Ishikawa (cell line): ENCODE results near the gene ZFYVE1.
A peak's percentile ranks its signal among the peaks of the same experiment; 100 is the strongest.

Source experiments
- CEBPB ChIP-seq: IDR thresholded peaks from 2 replicates; pipeline ENCODE4 v1.6.1; 2012
- CREB1 ChIP-seq: IDR thresholded peaks from 2 replicates; pipeline ENCODE4 v1.6.1; 2012; ENCODE audit warnings: low read depth
- EGR1 ChIP-seq: IDR thresholded peaks from 2 replicates; pipeline ENCODE4 v1.6.1; 2012
- EP300 ChIP-seq: IDR thresholded peaks from 2 replicates; pipeline ENCODE4 v1.6.1; 2012; ENCODE audit warnings: borderline replicate concordance
- FOXM1 ChIP-seq: IDR thresholded peaks from 2 replicates; pipeline ENCODE4 v1.6.1; 2012; ENCODE audit warnings: low read depth, borderline replicate concordance
- NFIC ChIP-seq: IDR thresholded peaks from 2 replicates; pipeline ENCODE4 v1.6.1; 2012
- RAD21 ChIP-seq: IDR thresholded peaks from 2 replicates; pipeline ENCODE4 v1.6.1; 2012; ENCODE audit warnings: low read depth
- TAF1 ChIP-seq: IDR thresholded peaks from 2 replicates; pipeline ENCODE4 v1.6.1; 2012; ENCODE audit warnings: low read depth, mild to moderate bottlenecking
- TCF12 ChIP-seq: IDR thresholded peaks from 2 replicates; pipeline ENCODE4 v1.6.1; 2012; ENCODE audit warnings: low read depth
- TEAD4 ChIP-seq: IDR thresholded peaks from 2 replicates; pipeline ENCODE4 v1.6.1; 2012
- YY1 ChIP-seq: IDR thresholded peaks from 2 replicates; pipeline ENCODE4 v1.6.1; 2012; ENCODE audit warnings: low read depth
- ZBTB7A ChIP-seq: IDR thresholded peaks from 2 replicates; pipeline ENCODE4 v1.6.1; 2012; ENCODE audit warnings: low read depth
- TF ChIP-seq, protein P1 (sequence below): IDR thresholded peaks from 2 replicates; pipeline ENCODE4 v1.6.1; 2012
- TF ChIP-seq, protein P2 (sequence below): IDR thresholded peaks from 2 replicates; pipeline ENCODE4 v1.6.1; 2012; ENCODE audit warnings: low read depth, mild to moderate bottlenecking
- TF ChIP-seq, protein P3 (sequence below): IDR thresholded peaks from 2 replicates; pipeline ENCODE4 v1.6.1; 2012

Gene ZFYVE1

DNA sequence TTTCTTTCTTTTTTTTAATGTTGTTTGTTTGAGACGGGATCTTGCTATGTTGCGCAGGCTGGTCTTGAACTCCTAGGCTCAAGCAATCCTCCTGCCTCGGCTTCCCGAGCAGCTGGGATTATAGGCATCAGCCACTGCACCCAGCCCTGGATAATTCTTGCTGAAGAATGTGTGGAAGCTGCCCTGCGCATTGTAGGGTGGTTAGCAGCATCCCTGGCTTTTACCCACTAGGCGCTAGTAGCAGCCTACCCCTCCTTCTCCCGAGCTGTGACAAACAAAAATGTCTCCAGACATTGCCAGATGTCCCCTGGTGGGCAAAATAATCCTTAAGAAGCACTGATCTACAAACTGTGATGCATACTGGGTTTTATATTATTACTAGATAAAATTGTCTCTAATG lies 94.0 kb downstream of the ZFYVE1 start:
- TF ChIP-seq, protein P1, sequence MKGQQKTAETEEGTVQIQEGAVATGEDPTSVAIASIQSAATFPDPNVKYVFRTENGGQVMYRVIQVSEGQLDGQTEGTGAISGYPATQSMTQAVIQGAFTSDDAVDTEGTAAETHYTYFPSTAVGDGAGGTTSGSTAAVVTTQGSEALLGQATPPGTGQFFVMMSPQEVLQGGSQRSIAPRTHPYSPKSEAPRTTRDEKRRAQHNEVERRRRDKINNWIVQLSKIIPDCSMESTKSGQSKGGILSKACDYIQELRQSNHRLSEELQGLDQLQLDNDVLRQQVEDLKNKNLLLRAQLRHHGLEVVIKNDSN: no peak
- TF ChIP-seq, protein P2, sequence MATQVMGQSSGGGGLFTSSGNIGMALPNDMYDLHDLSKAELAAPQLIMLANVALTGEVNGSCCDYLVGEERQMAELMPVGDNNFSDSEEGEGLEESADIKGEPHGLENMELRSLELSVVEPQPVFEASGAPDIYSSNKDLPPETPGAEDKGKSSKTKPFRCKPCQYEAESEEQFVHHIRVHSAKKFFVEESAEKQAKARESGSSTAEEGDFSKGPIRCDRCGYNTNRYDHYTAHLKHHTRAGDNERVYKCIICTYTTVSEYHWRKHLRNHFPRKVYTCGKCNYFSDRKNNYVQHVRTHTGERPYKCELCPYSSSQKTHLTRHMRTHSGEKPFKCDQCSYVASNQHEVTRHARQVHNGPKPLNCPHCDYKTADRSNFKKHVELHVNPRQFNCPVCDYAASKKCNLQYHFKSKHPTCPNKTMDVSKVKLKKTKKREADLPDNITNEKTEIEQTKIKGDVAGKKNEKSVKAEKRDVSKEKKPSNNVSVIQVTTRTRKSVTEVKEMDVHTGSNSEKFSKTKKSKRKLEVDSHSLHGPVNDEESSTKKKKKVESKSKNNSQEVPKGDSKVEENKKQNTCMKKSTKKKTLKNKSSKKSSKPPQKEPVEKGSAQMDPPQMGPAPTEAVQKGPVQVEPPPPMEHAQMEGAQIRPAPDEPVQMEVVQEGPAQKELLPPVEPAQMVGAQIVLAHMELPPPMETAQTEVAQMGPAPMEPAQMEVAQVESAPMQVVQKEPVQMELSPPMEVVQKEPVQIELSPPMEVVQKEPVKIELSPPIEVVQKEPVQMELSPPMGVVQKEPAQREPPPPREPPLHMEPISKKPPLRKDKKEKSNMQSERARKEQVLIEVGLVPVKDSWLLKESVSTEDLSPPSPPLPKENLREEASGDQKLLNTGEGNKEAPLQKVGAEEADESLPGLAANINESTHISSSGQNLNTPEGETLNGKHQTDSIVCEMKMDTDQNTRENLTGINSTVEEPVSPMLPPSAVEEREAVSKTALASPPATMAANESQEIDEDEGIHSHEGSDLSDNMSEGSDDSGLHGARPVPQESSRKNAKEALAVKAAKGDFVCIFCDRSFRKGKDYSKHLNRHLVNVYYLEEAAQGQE: no peak

DNA sequence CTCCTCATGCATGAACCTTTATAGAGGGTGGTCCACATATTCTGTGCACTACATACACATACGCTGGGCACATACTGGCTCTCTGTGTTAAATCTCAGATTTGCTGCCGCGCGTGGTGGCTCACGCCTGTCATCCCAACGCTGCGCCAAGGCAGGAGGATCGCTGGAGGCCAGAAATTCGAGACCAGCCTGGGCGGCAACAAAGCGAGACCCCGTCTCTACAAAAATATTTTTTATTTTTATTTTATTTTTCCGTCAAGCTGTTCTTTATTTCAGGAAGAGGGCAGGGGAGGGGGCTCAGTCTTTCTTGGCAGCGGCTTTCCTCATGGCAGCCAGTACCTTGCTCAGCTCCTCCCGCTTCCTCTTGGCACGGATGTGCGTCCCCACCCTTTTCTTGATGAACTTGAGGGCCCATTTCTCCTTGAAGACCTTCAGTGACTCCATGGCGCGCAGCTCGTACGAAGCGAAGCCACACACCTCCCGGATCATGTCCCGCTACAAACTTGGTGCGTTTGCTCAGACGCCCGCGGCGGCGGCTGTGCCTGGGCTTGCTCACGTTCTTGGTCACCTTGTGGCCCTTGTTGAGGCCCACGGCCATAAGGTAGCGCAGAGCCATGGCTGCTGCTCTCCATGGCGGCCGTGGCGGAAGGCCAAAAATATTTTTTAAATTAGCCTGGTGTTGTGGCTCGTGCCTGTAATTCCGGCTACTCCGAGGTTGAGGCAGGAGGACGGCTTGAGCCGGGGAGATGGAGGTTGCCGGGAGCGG lies 97.4 kb downstream of the ZFYVE1 start:
- TF ChIP-seq CEBPB: no peak
- TF ChIP-seq, protein P3, sequence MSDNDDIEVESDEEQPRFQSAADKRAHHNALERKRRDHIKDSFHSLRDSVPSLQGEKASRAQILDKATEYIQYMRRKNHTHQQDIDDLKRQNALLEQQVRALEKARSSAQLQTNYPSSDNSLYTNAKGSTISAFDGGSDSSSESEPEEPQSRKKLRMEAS: no peak
- TF ChIP-seq CREB1: no peak
- TF ChIP-seq NFIC: no peak
- TF ChIP-seq TCF12: no peak
- no peak for TF ChIP-seq RAD21
- TF ChIP-seq, protein P1: no peak

DNA sequence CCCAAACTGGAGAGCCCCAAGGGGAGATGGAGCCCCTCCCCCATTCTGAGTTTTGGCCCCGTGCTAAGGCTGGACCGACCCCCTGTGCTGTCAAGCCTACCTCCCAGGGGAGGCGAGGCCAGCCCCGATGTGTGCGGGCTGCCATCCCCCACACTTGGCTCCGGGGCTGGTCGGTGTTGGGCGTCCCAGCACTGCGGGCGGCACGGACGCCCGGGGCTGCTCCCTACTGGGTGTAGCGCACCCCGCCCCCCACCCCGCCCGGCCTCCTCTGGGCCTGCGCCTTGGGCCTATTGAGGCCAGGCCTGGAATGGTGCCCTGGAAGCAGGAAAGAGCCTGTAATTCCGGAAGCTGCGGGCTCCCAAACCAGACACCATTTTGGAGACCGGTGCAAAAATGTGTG lies 98.0 kb downstream of the ZFYVE1 start:
- no peak for TF ChIP-seq EP300

DNA sequence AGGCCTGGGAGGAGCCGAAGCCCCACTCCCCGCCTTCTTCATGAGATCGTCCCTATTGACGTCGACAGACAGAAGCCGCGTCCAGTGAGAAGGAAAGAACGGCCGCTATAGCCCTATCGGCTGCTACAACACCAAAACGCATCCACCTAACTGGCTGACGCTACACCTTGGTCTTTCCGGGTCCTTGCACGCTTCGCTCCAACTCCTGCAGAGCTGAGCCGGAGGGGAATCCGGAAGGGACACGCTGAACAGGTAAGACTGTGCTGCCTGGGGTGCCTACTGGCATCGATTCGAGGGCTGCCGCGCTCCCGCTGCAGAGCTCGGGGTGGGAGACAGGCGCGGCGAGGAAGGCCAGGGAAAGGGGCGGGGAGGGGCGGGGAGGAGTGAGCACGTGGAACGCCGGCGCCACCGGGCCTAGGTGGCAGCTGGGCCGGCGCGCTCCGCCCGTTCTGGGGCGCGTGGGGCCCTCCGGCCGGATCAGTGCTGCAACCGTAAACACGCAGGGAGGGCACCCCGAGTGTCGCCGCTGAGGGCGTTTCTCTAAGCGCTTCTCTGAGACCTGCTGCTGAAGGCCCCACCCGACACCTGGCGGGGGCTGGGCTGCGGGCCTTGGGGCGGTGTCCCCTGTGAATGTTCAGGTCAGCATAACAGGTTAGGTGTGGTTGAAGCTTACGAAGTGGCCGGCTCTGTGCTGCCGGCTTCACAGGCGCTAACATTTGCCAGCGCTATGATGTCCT lies 100.4 kb downstream of the ZFYVE1 start, which contains the start of gene DCAF4:
Gene DCAF4 (plus strand): TSS at position 173 of the 737 bp plus-strand sequence. CDS start 11,515 bp downstream, outside the sequence.
- TF ChIP-seq, protein P2: no peak
- TF ChIP-seq TEAD4 (no peak), NFIC (no peak; the same call in 1 of the 2 replicates), ZBTB7A (0 out of 2 replicates have a peak, but pooled peaks have one; percentile 43), TCF12 (0 out of 2 replicates have a peak, but pooled peaks have one; percentile 8), CREB1 (peak; percentile 56; the same call in 1 of the 2 replicates), RAD21 (no peak; the same call in 1 of the 2 replicates), CEBPB (no peak), EGR1 (no peak), YY1 (no peak), FOXM1 (no peak), EP300 (no peak), TAF1 (no peak; the same call in 1 of the 2 replicates)
- TF ChIP-seq, protein P3: peak; percentile 72
- TF ChIP-seq, protein P1: peak; percentile 64

DNA sequence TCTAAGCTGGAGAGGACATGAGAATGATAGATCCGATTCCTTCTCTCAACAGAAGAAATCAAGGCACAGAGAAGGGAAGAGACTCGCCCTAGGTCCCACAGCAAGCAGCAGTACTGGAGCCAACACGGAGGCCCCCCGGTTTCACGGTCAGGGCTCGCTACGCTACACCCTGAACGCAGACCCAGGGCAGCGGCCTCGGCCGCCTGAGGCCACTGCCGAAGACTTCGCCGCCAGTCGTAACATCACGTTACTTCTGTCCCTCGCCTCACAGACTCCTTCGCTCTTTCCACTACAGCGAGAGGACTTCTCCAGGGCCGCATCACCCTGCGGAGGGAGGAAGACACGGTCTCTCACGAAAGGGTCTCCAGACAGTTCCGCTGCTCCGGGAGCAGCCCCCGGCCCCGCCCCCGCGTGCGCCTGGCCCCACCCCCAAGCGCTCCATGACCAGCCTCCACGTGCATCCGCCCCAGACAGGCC lies 101.1 kb downstream of the ZFYVE1 start:
- TF ChIP-seq CREB1: no peak
- TF ChIP-seq ZBTB7A: peak; percentile 73
- TF ChIP-seq, protein P1: no peak
- TF ChIP-seq TCF12: no peak
